GM18867 (cell line): ENCODE results near the gene LPAR1.

Experiments used
- ATAC-seq: cut with Tn5 transposase; IDR thresholded peaks from one replicate; pipeline ENCODE4 v1.9.1; 2021; ENCODE audit warnings: mild to moderate bottlenecking, moderate library complexity; ENCODE audit not compliant: unreplicated experiment

The LPAR1 gene

DNA sequence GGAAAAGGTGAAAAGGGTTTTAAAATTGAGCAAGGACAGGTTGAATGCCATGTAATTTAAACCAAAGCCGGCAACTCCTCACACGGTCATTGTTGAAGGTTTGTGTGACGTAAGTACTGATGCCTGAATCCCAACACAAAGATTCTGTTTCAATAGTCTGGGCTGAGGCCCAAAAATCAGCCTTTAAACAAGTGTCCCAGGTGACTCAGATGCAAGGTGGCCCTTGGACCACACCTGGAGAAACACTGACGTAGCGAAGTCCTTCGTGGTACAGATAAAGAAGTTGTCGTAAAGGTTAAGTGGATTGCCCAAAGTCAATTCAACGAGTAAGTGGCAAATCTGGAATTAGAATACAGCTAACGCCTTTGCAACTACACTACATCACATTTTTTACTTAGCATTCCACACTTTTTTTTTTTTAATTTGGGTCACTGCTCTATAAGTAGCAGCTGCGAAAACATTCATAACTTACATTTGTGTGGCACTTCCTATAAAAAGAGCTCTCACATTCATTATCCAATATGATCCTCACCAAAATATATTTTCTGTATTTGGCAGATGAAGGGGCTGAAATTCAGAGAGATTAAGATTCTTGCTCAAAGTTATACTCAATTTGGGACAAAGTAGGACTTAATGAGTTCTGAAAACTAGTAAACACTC lies 111.3 kb downstream of the LPAR1 start:
- no peak for ATAC-seq

DNA sequence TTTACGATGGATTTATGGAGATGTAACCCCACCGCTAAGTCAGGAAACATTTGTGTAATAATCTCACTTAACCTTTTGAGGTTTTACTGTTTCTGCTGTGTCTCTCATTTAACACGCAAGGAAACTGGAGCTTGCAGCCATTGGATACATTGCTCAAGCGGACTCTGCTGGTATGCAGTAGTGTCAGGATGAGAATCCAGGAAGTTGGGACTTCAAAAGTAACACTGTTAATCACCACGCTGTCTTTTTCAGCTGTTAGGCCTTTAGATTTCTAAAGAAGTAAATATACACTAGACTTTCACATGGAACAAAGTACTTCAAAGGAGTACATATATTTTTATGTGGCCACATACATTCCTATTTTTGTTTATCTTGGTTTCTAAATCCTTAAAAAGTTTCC lies 114.7 kb downstream of the LPAR1 start:
- ATAC-seq: no peak

GRCh38 chr9:110922145-110922544 lies 116.1 kb downstream of the LPAR1 start:
- no peak for ATAC-seq

- ATAC-seq: no peak
Measured at GRCh38 chr9:110921705-110922104, 116.6 kb downstream of the LPAR1 start.

- ATAC-seq: no peak
Measured at GRCh38 chr9:110919609-110920008, 118.7 kb downstream of the LPAR1 start.

DNA sequence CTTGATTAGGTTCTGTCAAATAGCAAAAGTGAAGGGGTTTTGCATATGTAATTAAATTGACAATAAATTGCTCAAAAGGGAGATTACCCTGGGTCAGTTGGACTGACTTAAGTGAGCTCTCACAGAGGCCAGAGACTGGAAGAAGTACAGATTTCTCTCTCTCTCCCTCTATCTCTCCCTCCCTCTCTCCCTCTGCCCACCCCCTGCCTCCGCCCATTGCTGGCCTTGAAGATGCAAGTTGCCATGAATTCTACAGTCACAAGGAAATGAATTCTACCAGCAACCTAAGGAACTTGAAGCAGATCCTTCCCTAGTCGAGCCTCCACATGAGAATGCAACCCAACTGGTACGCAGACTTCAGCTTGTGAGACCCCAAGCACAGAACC lies 119.2 kb downstream of the LPAR1 start:
- ATAC-seq: no peak

GRCh38 chr9:110918316-110919049 lies 119.8 kb downstream of the LPAR1 start:
- ATAC-seq: no peak

- ATAC-seq: no peak
Measured at GRCh38 chr9:110916403-110916802, 121.9 kb downstream of the LPAR1 start.

GRCh38 chr9:110912419-110913291 lies 125.6 kb downstream of the LPAR1 start:
- ATAC-seq: no peak

- no peak for ATAC-seq
Measured at GRCh38 chr9:110911659-110912418, 126.4 kb downstream of the LPAR1 start.

GRCh38 chr9:110908894-110909293 lies 129.4 kb downstream of the LPAR1 start:
- no peak for ATAC-seq

- no peak for ATAC-seq
Measured at GRCh38 chr9:110900917-110901316, 137.4 kb downstream of the LPAR1 start.

- ATAC-seq: no peak
Measured at GRCh38 chr9:110900456-110900855, 137.8 kb downstream of the LPAR1 start.

- ATAC-seq: no peak
Measured at GRCh38 chr9:110898866-110899265, 139.4 kb downstream of the LPAR1 start.

DNA sequence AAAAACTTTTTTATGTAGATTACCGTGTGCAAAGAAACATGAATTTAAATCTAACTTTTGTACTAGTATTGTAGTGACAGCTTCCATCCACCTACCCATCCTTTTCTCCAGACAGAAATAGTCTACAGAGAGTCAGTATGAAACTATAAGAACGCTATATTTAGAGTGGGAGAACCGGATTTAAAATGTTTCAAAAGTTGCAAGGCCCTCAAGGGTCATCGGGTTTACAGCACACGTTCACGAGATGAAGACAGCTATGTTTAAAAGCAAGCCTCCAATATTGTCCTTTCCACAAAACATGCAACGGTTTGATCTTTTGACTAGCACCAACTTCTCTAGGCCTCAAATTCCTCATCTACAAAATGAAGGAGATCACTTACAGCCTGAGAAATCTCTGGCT lies 139.9 kb downstream of the LPAR1 start:
- ATAC-seq: no peak

GRCh38 chr9:110897943-110898342 lies 140.3 kb downstream of the LPAR1 start:
- ATAC-seq: no peak

DNA sequence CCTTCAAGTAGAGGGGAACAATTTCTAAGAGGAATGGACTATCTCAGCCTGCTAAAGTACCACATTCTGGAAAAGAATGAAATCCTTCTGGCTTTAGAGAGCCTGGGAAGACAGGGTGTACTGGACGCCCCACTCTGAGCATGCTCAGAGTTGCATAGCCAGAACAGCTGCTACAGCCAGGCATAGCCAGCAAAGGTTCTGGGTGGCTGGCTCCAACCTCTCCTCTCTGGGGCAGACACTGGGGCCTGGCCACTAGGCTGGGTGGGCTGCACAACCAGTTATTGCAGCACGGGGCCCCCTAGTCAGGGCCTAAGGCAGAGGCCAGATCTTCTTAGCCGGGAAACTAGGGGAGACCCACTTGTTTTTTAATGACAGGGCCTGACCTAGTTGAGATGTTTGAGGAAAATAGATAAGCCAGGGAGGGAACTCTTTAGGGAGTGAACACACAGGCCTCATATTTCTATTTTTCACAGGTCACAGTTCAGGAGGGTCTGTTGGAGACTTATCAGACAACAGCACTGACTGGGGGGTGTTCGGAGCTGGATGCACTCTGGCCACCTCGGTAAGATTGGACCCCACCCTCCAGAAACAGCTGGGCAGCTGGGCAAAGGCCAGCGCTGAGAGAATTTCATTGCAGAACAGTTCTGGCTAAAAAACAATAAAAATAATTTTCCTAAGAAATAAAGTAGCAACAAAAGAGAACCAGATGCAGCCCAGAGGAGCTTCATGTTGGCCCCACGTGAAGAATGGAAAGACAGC lies 142.9 kb downstream of the LPAR1 start:
- no peak for ATAC-seq

DNA sequence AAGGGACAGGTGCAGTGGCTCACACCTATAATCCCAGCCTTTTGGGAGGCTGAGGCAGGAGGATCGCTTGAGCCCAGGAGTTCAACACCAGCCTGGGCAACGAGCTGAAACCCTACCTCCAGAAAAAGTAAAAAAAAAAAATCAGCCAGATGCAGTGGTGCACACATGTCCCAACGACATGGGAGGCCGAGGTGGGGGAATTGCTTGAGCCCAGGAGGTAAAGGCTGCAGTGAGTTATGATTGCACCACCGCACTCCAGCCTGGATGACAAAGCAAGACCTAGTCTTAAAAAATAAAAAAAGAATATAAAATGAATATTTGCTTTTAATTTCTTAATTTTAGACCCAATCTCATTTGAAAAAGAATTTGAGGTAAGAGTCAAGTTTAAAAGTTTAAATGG lies 143.5 kb downstream of the LPAR1 start:
- no peak for ATAC-seq

DNA sequence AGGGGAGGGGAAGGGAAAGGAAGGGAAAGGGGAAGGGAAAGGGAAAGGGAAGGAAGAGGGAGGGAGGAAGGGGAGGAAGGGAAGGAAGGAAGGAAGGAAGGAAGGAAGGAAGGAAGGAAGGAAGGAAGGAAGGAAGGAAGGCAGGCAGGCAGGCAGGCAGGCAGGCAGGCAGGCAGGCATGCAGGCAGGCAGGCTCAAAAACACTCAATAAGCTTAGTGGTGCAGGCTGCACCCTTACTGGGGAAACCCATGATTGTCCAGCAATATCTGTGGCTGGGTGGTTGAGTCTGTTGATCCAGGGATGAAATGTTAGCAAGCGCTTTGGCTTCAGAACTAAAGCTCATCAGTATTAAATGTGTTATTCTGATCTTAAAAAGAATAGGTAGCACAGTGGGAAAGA lies 145.6 kb downstream of the LPAR1 start:
- ATAC-seq: no peak

DNA sequence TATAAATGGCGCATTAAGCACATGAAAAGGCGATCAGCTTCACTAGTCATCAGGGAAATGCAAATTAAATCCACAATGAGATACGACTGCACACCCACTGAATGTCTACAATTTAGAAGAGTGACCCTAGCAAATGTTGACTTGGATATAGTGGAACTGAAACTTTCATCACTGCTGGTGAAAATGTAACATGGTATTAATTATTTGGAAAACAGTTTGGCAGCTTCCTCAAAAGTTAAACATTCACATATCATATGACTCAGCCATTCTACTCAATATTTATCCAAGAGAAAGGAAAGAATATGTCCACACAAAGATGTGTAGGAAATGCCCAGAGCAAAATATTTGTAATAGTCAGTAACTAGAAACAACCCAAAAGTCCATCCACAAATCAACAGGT lies 146.5 kb downstream of the LPAR1 start:
- ATAC-seq: no peak
